NCI-H69 (cell line): ENCODE results near the gene B3GAT3.
"Not testable (repeated sequence)": the region's sequence is repeated elsewhere in the genome, so short reads cannot be mapped to it uniquely, and the experiment has no call there.

Source experiments
- DNase-seq: peaks from one replicate; lab custom pipeline; 2025; lab: John Stamatoyannopoulos, UW

Gene B3GAT3

DNA sequence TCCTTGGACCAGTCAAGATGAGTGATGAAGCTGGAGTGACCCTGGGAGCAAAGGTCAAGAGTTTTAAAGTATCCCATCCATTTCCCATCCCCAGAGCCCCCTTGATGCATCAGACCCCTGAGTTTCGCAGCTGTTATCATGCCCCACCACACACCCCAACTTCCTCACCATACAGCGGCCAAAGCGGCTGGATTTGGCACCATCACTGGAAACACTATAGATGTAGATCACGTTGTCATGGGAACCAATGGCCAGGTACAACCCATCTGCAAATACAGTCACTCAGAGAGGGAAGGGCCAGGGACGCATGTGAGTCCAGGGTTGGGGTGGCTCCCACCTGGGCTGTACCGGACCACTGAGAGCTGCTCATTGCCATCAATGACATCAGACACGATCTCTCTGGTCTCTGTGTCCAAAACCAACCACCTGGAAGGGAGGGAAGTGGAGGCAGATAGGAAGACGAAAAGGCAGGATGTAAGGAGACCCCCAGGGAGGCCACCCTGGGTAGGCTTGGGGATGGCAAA, 17.9 kb downstream of the B3GAT3 start:
- DNase-seq, result peak; percentile 23

DNA sequence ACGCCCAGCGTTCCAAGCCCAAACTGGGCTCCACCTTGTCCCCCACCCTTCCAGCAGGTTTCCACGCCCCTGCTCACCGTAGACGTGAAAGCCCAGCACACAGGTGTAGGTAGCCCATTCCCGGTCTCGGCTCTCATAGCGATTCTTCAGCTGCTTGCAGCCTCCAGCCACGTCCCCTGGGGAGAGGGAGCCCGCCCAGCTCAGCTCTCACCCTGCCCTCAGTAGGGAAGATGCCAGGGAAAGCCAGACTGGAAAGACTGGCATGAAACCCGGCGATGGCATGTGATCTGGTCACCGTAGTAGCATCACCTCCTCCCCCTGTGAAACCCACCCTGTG, 18.7 kb downstream of the B3GAT3 start:
- peak; percentile 57 for DNase-seq

DNA sequence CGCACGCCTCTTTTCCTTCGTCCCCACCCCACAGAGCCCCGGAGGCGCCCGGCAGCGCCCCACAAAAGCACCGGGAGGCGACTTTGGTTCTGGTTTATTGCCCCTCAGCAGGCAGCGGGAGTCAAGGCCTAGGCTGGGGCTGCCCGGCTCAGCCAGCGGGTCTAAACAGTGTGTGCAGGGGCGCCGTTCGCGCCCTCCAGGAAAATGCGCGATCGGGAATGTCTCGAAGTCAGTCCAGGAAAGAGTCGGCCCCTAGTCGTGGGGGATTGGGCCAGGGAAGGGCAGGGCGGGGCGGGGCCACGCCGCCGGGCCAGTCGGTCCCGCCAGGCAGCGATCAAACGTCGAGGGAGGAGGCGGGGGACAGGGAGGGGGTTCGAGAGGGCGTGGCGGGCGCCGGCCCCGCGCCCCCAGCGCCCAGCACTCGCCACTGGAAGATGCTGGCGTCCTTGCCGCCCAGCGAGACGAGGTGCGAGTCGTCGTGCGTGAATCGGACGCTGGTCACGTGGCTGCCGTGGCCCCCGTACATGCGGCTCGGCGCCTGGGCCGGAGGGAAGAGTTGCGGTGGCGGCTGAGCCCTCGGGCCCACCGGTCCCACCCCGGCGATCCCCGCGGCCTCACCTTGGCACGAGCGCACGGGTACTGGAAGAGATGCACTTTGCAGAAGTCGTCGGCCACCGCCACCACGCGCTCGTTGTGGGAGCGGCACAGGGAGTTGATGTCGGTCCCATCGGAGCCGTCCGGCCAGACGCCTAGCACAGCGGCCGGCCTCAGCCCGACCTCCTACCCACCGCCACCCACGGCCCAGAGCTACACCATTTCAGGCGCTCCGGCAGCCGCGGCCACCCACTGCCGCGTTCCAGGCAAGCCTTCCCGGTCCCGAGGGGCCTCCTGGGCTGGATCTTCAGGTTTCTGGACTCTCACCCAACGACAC, 19.4 kb downstream of the B3GAT3 start:
- DNase-seq, result peak; percentile 89

DNA sequence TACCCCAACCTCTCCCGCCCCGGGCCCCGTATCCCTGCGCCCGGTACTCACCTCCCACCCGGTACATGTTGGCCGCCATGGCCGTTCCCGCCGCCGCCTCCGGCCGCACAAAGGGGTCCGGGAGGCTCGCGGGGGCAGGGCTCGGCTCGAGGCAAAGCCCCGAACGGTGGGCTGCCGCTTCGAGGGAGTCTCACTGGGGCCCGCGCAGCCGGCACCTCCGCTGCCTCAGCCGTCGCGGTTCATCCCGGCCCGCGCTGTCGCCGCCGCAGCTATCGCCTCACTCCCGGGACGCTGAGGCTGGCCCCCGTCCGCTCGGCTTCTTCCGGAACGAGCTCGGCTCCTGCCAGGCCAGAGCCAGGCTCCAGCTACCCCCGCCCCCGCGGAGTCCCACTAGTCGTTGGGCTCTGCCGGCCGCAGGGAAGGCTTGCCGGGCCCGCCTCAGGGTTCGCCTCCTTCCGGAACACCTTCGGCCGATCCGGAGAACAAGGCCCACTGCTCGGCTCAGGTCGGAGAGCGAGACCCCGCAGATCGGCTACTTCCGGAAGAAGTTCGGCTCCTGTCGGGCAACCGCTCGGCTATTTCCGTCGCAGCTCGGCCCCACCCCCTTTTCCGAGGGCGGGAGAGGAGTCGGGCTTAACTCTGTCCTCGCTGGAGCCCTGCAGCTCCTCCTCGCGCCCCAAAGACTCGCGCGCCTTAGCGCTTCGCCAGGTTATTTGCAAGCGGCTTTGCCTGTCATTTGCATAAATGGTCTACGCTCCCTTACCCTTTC, 20.2 kb downstream of the B3GAT3 start, which contains the start of gene MTA2:
Gene MTA2 (minus strand): TSS at position 494 of the 769 bp plus-strand sequence. CDS start 415 bp downstream, at position 79.
- peak; percentile 99 for DNase-seq

DNA sequence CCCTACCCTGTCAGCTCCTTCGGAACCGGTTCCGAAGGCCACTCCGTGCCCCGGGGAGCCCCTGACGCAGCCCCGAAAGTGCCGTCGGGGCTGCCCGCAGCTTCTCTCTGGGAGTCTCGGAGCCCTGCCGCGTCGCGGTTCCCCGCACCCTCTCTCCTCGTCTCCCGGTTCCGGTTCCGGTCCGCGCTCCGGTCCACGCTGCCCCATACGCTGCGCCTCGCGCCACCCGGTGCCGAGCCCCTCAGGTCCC, 20.7 kb downstream of the B3GAT3 start:
- DNase-seq, result no peak

DNA sequence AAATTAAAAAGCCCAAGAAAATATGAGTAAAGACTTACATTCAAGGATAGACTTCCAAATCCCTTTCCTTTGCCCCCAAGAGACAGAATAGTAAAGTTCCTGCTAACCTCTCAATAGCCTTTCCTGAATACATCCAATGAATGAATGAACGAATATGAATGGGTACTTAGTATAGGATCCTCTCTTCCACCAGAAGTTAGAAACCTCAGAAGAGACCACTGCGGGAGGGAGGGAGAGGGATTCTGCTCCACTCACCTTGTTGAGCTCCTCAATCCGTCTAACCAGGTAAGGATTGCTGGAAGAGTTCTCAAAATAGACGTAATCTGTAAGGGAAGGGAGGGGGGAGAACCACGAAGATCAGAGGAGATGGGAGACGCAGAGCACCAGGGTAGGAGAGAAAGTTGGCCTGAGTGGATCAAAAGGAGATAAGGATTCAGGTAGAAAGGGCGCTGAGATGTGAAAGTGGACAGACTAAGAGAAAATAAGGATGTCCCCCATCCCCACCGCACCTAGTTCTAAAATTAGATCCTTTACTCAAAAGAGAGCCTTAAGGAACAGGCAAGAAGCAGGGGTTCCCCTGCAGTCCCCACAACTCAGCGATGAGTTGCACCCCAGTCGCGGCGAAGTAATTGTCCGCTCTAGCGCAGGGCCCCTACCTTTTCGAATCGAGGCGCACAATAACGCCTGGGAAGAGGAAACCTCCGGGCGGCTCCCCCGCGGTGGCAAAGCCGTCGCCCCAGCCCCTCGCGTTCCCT, 21.2 kb downstream of the B3GAT3 start:
- DNase-seq, result peak; percentile 65

DNA sequence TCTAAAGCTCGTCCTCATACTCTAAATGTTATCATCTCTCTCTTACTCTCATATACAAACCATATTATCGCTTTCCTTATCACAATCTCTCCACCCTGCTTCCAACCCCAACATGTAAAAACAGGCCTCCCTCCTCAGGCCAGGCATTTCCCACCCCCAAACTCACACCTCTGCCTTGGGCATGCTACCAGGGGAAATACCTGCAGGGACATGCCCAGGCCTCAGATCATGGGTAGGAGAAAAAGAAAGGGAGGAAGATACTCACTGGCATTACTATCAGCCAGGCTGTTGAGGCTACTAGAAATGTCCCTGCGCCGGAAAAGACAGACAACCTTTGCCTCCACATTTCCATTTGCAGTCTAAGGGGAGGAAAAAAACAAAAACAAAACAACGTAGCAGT, 21.9 kb downstream of the B3GAT3 start:
- peak; percentile 17 for DNase-seq

DNA sequence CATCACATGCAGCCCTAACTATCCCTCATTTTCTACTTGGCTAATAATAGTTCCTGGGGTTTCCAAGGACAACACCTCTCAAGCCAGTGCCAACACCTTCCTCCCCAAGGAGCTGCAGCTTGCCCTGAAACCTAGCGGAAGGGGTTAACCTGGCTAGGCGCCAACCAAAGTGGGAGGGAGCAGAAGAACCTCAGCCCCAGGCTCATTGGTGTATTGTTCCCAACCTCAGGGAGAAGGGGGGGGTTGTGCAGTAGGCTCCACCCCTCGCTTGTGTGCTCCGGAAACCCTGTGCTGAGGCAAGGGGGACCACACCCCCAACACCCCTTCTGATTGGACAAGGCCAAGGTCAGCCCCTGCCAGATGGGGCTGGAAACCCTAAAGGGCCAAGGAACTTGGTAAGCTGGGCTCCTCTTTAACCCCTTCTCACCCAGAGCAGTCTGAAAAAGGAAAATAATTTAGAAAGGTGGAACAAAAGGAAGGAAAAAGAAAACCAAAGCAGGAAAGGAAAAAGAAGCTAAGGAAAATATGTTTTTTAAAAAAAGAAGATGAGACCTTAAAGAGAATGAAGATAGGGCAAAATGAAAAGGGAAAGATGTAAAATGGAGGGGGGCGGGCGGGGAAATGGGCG, 22.6 kb downstream of the B3GAT3 start:
- peak; percentile 98 for DNase-seq

DNA sequence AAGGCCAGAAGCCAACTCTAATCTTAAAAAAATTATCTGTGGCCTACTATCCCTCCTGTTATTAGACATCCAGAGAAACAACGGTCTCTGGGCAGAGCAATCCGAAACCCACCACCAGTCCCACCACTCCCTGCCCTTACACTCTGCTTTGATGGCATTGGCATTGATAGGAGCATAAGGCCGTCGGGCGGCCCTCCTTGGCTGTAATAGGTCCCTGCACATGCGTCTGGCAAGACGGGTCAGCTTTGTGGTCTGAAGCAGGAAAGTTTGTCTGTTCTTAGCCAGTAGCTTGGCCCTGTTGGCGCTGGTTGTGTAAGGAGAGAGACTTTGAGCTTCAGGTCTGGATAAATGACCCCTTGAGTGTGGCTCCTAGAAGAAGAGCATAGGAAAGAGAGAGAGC, 26.7 kb downstream of the B3GAT3 start:
- DNase-seq, result no peak

DNA sequence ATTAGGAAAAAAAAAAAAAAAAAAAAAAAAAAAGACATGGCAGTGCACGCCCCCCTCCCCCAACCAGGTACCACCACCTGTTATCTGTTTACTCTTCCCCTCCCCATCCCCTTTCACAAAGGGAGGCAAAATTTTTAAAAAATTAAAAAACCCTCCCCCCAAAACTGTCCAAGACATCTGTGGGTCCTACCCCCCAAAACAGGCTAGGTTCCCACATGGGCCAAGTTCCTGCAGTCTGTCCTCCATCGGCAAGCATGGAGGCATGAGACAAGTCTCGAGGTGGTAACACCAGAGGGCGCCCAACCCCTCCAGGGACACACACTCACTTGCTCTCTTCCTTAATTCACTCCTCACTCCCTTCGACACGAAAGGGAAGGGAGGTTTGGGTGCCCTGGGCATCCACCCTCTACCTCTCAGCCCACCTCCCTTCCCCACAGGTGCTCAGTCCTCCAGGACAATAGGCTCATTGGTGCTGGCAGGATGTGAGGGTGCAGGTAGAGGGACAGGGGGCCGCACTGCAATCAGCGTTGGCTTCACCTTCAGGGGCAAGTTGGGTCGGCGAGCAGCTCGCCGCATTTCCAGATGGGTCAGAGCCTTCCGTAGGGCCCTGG, 28.2 kb downstream of the B3GAT3 start:
- DNase-seq, result peak; percentile 83

DNA sequence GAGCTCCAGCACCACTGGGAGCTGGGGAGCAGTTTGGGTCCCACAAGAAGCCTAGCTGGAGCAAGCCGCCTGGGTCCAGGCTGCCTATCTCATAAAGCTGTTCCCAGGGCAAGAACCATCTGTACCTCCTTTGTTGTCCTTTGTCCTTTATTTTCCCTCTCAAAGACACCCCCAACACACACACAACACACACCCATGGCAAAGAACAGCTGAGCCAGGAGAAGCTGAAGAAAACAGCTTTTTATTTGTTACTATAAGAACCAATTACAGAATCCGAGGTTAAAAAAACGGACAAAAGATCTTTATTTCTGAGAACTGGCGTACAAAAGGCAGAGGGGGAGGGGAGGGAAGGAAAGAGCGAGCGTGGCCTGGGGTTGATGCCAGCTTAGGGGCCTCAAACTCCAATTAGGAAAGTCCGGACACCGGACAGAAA, 28.8 kb downstream of the B3GAT3 start:
- no peak for DNase-seq

DNA sequence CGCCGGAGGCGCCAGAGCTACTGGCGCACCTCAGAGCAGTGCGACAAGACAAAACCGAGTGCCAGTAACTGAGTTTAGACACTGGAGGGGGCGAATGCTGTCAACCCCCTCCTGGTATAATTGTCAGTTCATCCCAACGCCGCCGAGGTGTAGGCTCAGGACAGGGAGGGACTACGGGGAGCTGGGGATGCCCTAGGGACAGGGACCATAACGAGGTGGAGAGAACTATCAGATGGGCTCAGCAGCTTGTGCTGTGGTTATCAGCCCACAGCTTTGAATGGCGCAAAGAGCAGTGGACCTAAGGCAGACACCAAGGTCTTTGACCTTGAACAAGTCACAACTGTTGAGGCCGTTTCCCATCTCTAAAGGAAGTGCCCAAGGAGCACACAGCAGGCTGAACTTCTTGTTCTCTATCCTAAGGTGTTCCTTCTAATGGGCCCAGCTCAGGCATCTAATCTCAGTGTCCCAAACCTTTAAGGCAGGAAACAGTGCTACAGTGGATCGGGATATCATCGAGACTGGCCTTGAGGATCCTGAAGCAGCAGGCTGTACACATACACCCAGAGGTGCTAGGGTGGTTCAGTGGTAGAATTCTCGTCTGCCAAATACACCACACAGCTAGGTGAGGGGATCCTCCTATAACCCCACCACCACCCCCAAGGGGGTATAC, 29.5 kb downstream of the B3GAT3 start:
- peak; percentile 49 for DNase-seq

DNA sequence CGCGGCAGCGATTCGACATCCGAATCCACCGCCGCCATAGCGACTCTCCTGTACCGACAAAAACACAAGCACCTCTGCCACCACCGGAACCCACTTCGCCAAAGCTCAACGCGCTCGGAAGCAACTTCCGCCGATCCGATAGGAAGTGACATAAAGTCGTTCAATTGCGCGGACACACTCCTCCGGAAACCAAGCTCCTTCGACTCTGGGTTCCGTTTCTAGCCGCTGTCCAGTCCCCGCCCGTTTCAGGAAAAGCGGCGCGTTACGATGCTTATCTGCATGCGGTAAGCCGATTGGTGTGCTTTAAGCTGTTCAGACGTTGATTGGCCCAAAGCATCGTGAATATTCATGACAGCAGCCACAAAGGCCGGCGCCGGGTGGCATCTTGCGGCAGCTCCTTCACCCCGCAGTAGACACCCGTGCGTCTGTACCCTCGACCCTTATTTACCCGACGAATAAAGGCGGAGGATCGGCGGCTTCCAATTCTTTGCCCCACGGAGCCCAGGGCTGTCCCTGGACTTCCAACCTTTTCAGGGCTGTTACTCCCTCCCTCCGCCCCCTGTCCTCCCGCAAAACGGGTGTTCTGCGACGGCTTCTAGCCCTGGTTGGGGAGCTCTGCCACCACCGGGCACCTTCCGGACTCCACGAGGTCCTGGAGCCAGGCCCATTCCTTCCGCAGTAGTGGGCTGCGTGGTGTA, 30.2 kb downstream of the B3GAT3 start, which contains the start of gene TUT1:
Gene TUT1 (minus strand): TSS at position 76 of the 698 bp plus-strand sequence. CDS start 38 bp downstream, at position 38.
- DNase-seq, result peak; percentile 100

DNA sequence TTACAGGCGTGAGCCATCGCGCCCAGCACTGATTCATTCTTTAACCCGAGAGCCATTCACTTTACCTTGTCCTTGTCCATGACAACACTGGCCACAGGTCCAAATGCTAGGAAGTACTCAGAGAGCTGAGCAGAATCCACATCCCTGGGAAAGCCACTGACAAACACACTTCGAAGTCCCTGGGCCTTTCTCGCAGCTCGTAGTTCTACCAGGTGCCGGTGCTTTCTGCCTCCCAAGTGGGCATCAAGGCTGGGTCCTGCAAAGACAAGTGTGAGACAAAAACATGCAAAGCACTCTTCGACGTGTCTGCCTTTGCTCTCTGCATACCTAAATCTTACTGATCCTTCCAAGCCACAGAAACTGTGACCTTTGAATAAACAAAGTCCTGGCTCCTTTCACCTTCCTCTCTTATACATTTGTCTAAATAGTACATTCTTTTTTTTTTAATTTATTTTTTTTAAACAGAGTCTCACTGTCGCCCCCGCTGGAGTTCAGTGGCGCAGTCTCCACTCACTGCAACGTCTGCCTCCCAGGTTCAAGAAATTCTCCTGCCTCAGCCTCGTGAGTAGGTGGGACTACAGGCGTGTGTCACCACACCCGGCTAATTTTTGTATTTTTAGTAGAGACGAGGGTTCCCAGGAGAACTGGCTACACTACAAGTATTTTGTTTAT, 32.7 kb downstream of the B3GAT3 start:
- DNase-seq, result no peak

DNA sequence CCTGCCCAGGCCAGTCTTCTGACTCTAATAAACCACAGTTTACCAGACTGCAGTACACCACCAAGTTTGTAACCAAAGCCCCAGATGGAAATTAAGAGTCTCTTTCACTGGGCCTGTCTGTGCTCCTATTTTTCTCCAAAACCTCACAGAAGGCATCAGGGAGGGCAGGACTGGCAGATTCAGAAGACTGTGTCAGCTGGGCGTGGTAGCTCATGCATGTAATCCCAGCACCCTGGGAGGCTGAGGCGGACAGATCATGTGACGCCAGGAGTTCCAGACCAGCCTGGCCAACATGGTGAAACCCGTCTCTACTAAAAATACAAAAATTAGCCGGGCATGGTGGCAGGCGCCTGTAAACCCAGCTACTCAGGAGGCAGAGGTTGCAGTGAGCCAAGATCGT, 36.4 kb downstream of the B3GAT3 start:
- DNase-seq, result not testable (repeated sequence)

DNA sequence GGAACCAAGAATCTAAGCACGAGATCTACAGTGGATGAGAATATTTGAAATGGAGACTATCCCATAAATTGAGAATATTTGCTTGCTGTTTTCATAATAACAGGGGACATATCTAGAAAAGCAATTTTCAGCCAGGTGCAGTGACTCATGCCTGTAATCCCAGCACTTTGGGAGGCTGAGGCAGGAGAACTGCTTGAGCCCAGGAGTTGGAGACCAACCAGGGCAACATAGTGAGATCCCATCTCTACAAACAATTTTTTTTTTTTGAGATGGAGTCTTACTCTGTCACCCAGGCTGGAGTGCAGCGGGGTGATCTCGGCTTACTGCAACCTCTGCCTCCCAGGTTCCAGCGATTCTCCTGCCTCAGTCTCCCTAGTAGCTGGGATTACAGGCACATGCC, 40.1 kb downstream of the B3GAT3 start:
- not testable (repeated sequence) for DNase-seq

DNA sequence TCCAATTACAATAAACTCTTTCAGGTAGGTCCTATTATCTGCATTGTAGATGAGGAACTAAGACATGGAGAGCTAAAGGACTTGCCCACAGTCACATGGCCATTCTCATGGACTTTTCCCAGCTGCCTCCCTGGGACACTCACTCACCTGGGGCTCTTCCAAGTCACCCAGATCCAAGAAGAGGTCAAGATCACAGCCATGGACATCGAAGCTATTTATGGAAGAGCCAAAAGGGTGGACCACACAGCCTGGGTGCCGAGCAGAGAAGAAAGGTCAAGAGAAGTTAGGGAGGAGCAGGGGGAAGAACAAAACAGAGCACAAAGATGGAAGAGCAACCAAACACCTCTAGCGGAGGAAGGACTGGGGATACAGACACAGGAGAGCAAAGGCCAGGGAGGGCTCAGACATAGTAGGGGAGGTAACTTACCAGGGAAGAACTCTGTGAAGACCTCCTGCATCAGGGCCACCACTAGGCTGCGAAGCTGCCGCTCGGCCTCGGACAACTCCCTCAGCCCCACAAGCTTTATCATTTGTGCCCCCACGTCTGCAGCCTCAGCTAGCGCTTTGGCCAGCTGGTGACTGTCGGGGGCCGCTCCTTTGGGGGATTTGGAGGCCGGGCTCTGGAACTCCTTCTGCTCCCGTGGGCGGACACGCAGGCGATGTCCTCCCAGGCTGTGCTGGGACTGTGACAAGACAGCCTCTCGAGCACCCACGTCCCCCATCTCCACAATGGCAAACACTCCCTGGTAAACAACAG, 40.6 kb downstream of the B3GAT3 start:
- DNase-seq, result no peak

DNA sequence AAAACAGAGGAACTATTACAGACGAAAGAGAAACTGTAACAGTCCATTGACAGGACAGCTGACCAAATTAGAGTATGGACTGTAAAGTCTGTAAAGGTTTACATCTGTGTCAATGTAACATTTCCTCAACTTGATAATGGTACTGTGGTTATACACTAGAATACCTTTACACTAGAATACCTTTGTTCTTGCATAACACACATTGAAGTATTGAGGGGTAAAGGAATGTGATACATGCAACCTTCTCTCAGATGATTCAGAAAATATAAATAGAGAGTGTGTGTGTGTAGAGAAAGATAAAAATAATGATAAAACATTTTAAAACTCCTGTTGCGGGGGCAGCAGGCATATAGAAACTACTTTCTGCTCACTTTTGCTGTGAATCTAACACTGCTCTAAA, 42.5 kb downstream of the B3GAT3 start:
- DNase-seq, result no peak

DNA sequence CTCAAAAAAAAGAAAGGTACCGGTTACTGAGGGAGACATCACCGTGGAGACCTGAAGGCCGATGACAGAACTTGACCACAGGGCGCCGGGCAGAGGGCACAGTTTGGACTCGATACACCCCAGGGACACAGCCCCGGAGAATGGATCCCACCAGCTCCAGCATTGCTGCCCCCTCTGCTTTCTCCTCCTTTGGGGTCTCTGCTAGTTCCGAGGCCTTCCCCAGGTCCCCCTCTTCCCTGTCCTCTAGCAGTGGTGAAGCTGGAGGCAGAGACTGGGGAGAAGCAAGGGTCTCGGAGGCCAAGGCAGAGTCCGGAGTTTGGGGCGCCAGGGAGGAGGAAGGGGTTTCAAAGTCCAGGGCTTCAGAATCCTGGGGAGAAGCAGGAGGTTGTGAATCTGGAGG, 43.2 kb downstream of the B3GAT3 start:
- DNase-seq, result no peak
